NCI-H146 treated with DMSO at 0.1 percent for 48 hours (cell line): ENCODE measurements around the gene CHI3L1.
"Not testable (repeated sequence)": the region's sequence is repeated elsewhere in the genome, so short reads cannot be mapped to it uniquely, and the experiment has no call there.

Experiments
- DNase-seq: peaks from one replicate; lab custom pipeline; 2025; ENCODE audit not compliant: unreplicated experiment; lab: John Stamatoyannopoulos, UW

The CHI3L1 gene

DNA sequence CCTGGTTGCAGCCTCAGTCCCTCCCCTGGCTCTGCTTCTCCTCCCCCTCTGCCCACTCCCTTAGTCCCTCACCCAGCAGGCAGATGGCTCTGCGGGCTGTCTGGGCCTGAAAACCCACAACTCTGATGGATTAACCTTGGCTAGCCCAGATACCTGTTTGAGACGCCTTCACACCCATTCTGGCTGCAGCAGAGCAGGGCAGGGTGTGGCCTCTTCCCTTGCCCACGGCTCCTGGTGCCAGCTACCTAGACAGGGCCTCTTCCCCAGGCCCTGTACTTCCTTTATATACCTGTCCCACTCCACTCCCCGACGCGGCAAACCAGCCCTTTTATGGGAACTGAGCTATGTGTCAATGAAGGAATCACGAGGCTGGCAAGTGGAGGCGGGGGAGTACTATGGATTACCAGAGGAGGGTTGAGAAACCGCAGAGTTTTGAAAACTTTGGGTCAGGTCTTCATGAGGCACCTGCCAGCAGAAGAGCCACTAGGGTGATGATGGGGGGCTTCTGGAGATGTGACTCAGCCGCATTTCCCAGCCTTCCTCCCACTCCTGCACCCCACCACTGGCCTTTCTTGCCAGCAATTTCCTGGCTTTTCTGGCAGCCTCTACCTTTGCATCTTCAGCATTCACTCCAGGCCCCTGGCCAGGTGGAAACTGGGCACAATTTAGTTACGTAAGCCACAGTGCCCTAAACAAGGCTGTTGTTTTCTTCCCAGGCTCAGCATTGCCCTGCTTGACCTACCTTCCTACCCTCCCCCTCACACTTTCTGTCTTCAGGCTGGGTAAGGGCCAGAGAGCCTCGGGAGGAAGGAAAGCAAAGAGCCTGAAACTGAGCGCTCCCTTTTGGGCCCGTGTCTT lies at the start of gene CHI3L1:
Gene CHI3L1 (minus strand): TSS at position 259 of the 858 bp plus-strand sequence. CDS start 81 bp downstream, at position 178.
- no peak for DNase-seq

- DNase-seq: not testable (repeated sequence)
Observed at GRCh38 chr1:203234901-203235300, 48.4 kb upstream of the CHI3L1 start.

DNA sequence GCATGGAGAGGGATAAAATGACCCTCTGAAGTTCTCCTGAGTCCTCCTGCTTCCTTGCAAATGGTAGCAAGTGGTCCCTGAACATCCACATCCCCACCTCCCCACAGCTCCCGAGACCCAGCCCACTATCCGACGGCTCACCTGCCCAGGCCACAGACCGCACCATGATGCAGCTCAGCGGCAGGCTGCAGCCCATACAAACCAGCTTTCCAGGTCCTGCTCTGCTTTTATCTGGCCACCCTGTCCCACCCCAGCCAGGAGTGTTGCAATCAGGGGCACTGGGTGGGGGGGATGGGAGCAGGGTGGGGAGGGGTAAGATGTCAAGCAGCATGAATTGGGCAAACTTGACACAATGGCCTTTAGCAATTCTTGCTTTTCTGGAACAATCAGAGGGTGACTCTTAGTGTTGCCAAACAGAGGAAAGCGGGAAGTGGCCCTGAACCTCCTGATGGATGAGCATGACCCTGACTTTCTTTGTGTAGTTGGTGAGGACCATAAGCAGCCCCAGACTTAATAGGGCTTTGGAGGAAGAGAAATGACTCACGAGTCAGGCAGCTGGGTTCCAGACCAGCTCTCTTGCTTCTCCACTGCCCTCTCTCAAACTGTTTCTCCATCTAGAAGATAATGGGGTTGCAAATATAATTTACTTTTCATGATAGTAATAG lies 43.1 kb upstream of the CHI3L1 start, which contains the start of gene CHIT1:
Gene CHIT1 (minus strand): TSS at position 203 of the 665 bp plus-strand sequence. CDS start 37 bp downstream, at position 166.
- DNase-seq: no peak

GRCh38 chr1:203228670-203229069 lies 42.2 kb upstream of the CHI3L1 start:
- no peak for DNase-seq

- DNase-seq: no peak
Observed at GRCh38 chr1:203227371-203228083, 41.0 kb upstream of the CHI3L1 start.

GRCh38 chr1:203225071-203225470 lies 38.6 kb upstream of the CHI3L1 start:
- DNase-seq: no peak

DNA sequence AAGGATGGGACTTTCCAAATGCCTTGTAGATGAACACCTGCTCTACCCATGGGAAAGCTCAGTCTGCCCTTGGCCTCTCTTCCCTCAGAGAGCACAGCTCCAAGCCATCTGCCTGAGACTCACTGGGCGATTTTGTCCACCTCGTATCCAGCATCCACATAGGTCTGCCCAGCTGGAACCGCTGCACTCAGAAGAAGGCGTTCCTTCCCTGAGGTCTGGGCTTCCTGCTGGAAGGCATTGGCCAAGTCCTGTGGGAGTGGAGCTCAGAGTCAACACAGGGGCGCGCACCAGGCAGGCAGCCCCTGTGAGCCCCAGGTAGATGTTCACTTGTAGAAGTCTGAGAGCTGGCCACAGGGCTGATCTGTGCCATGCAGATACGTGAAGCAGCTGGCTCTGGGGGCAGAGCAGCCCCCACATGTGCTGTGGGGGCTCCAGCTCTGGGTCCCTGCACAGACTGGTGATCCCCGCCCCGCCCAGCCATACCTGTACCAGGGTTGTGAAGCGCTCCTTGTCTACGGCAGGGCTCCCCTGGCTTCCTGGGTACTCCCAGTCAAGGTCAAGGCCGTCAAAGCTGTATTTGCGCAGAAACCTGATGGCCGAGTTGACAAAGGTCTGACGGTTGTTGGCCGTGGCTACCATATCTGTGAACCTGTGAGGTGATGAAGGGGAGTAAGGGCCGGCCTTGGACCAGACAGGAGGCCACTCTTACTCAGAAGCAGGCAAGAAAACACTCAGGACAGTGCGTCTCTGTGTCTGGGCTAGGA lies 36.7 kb upstream of the CHI3L1 start:
- no peak for DNase-seq

GRCh38 chr1:203219934-203220333 lies 33.4 kb upstream of the CHI3L1 start:
- no peak for DNase-seq

GRCh38 chr1:203219171-203219570 lies 32.7 kb upstream of the CHI3L1 start:
- no peak for DNase-seq

DNA sequence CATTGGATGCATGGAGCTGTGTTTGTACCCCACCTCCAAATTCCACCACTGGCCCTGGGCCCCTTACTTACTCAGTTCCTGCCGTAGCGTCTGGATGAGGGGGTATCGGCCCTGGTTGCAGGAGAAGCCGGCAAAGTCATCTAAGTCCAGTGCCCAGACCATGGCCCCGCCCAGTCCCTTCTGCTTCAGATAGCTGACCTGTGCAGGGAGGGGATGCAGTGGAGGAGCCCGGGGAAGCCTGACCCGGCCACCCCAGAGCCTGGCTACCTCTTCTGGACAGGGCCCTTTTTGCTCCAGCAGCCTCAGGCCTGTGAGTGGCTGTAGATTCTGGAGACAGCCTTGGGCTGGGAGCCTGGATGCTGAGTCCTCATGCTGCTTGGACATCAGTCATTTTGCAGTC lies 31.2 kb upstream of the CHI3L1 start:
- DNase-seq: no peak

DNA sequence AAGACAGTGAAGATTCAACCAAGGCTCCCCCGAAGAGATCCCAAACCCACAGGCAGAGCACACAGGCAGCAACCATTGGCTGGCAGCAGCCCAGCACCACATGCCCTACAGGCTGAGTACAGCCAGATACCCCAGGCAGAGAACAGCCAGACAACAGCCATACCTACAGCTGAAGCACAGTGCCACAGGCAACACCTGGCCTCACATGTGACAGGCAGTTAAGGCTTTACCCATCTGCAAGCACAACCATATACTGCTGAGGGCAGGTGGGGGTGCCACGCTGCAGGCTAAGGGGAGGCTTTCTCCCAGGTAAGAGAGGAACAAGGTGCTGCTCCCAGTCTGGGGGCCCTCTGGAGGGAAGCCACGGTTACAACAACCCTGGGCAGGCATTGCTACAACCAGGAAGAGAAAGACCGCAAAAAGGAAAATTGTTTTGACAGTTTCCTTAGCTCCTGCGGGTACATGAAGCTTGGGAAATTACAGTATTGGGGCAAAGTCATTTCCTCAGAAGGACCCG lies 30.7 kb upstream of the CHI3L1 start:
- no peak for DNase-seq

DNA sequence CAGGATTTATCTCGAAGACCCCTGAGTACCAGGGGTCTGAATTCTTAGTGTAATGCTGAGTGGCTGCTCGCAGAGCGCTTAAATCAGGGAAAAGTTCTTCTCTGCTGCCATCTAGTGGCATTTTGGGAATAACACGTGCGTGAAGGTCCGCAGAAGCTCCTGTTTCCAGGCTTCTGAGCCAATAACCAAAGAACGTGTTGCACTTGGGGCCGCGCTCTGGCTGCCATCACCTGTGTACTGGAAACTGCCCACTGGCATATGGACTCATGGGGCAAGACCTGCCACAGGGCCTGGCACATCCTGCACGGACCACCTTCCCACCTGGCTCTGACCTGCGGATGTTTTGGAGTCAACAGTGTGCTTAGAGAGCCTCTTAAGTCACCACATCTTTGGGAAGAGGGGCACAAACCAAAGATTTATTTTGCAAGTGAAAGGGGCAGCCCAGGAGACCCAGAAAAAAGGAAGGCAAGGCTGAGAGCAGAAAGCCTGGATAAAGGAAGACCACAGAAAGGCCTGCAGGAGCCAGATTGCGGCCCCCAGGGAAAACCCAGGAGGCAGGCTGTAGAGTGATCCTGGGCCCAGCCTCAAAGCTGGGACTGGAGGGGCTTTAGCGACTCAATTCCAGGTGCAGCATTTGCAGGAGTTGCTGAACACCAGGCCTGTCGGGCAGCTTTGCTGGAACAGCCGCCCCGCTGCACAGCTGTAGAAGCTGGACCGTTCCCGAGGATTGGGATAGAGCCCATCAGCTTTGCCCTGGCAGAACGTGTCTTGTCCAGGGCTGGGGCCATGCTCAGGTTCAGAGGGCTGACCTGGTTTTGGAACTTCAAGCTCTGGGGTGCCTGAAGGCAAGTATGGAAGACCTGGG lies 30.0 kb upstream of the CHI3L1 start:
- DNase-seq: peak; percentile 50

- DNase-seq: no peak
Observed at GRCh38 chr1:203215573-203215972, 29.1 kb upstream of the CHI3L1 start.

- DNase-seq: no peak
Observed at GRCh38 chr1:203214871-203215270, 28.4 kb upstream of the CHI3L1 start.

- no peak for DNase-seq
Observed at GRCh38 chr1:203213126-203213525, 26.6 kb upstream of the CHI3L1 start.

GRCh38 chr1:203211812-203212211 lies 25.3 kb upstream of the CHI3L1 start:
- no peak for DNase-seq

GRCh38 chr1:203210988-203211387 lies 24.5 kb upstream of the CHI3L1 start:
- DNase-seq: no peak

DNA sequence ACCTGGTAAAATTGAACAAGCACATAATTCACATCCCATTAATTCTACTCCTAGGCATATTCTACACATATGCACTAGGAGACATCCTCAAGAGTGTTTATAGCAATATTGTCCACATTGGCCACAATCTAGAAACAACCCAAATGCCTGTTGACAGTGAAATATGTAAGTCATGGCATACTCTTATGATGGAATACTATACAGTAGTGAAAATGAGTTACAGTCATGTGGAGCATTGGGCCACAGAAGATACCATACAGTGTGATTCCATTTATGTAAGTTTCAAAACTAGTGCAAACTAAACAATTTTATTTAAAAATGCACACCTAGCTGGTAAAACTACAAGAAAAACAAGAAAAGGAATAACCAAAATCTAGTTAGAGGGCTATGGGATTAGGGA lies 23.8 kb upstream of the CHI3L1 start:
- no peak for DNase-seq

DNA sequence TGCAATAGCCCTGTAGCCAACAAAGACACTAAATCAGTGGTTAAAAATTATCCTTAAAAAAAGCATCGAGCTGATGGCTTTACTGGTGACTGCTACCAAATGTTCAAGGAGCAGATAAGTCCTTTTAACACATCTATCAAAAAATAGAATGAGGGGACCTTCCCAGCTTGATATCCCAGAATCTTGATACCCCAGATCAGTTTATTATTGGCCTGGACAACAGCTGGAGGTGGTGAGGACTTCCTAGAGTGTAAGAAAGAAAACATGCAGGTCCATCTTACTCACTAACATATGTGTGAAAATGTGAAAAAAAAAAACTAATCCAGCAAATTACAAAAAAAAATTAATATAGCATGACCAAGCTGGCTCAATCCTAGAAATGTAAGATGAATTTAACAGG lies 21.7 kb upstream of the CHI3L1 start:
- DNase-seq: no peak

DNA sequence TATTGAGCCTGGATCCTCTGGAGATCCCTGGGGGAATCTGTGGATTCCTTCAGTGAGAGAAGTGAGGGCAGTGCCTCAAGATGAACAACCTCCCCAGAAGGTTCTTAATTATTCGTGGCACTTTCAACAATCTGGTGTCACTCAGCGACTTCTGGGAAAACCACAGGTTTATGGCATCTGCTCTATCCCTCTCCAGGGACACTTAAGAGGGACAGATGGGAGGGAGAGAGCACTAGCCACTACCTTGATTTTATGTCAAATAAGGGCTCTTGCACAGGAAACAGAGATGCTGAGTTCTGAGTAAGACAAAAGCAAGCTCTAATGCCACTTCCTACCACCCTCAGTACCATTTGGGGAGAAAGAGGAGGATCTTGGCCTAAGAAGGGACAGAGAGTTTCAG lies 21.2 kb upstream of the CHI3L1 start:
- no peak for DNase-seq
